HG03432 (cell line): ENCODE results near the gene ZNF337.
A peak's percentile ranks its signal among the peaks of the same experiment; 100 is the strongest.
"Not testable (repeated sequence)": the region's sequence is repeated elsewhere in the genome, so short reads cannot be mapped to it uniquely, and the experiment has no call there.

ENCODE experiments used
- ATAC-seq: cut with Tn5 transposase; IDR thresholded peaks from one replicate; pipeline ENCODE4 v1.9.1; 2021; ENCODE audit warnings: mild to moderate bottlenecking, moderate library complexity; ENCODE audit not compliant: unreplicated experiment

The ZNF337 gene

GRCh38 chr20:25696371-25697131 lies at the start of gene ZNF337:
ZNF337 (minus strand) TSS chr20:25696853; CDS start chr20:25686417, 10,436 bp downstream.
- ATAC-seq: peak; percentile 96

- no peak for ATAC-seq
These were observed 49.1 kb upstream of the ZNF337 start for GRCh38 chr20:25745738-25746137.

- ATAC-seq: no peak
These were observed 48.4 kb upstream of the ZNF337 start for GRCh38 chr20:25745100-25745499.

- no peak for ATAC-seq
These were observed 47.6 kb upstream of the ZNF337 start for GRCh38 chr20:25744261-25744660.

GRCh38 chr20:25741088-25741487 lies 44.4 kb upstream of the ZNF337 start:
- ATAC-seq: no peak

- ATAC-seq: no peak
These were observed 43.1 kb upstream of the ZNF337 start for GRCh38 chr20:25739615-25740320.

GRCh38 chr20:25738198-25738597 lies 41.5 kb upstream of the ZNF337 start:
- no peak for ATAC-seq

- no peak for ATAC-seq
These were observed 37.2 kb upstream of the ZNF337 start for GRCh38 chr20:25733903-25734302.

GRCh38 chr20:25730862-25731261 lies 34.2 kb upstream of the ZNF337 start:
- ATAC-seq: no peak

- ATAC-seq: no peak
These were observed 29.7 kb upstream of the ZNF337 start for GRCh38 chr20:25726357-25726756.

- ATAC-seq: no peak
These were observed 29.0 kb upstream of the ZNF337 start for GRCh38 chr20:25725639-25726038.

- ATAC-seq: no peak
These were observed 27.3 kb upstream of the ZNF337 start for GRCh38 chr20:25723975-25724374.

- ATAC-seq: no peak
These were observed 23.6 kb upstream of the ZNF337 start for GRCh38 chr20:25720285-25720684.

GRCh38 chr20:25718896-25719809 lies 22.5 kb upstream of the ZNF337 start:
- ATAC-seq: not testable (repeated sequence)

- ATAC-seq: no peak
These were observed 11.0 kb upstream of the ZNF337 start for GRCh38 chr20:25707695-25708094.

GRCh38 chr20:25706793-25707192 lies 10.1 kb upstream of the ZNF337 start:
- no peak for ATAC-seq

GRCh38 chr20:25705830-25706351 lies 9.2 kb upstream of the ZNF337 start:
- ATAC-seq: no peak

- not testable (repeated sequence) for ATAC-seq
These were observed 7.7 kb upstream of the ZNF337 start for GRCh38 chr20:25704303-25704702.

GRCh38 chr20:25700835-25701234 lies 4.2 kb upstream of the ZNF337 start:
- not testable (repeated sequence) for ATAC-seq

GRCh38 chr20:25699914-25700313 lies 3.3 kb upstream of the ZNF337 start:
- no peak for ATAC-seq

GRCh38 chr20:25697132-25697446 lies 436 bp upstream of the ZNF337 start:
- no peak for ATAC-seq
